Retinal pigment epithelial cell (primary cell): ENCODE measurements around the gene RGS1.

Source experiments
- DNase-seq: peaks from one replicate; pipeline ENCODE4 v3.0.0-alpha.2; 2010; ENCODE audit warnings: low read depth
- H3K4me3 ChIP-seq: 2 replicates; pipeline ENCODE4 v1.5.1; 2011; ENCODE audit warnings: mild to moderate bottlenecking, low read length, control low read depth, moderate library complexity
- CTCF ChIP-seq: conservative IDR thresholded peaks from 2 replicates; pipeline ENCODE4 v1.5.1; 2011; ENCODE audit warnings: low read depth, low read length, control low read depth, inconsistent platforms

RGS1 gene

GRCh38 chr1:192598589-192598988, 23.0 kb downstream of the RGS1 start:
- no peak overlapping the region for H3K4me3 ChIP-seq
- DNase-seq: no peak
- TF ChIP-seq CTCF: no peak

GRCh38 chr1:192600275-192600674, 24.7 kb downstream of the RGS1 start:
- no peak for TF ChIP-seq CTCF
- peak; percentile 51 for DNase-seq
- no peak overlapping the region for H3K4me3 ChIP-seq

GRCh38 chr1:192601143-192601542, 25.6 kb downstream of the RGS1 start:
- DNase-seq: no peak
- no peak overlapping the region for H3K4me3 ChIP-seq
- no peak for TF ChIP-seq CTCF

GRCh38 chr1:192601567-192601966, 26.0 kb downstream of the RGS1 start:
- no peak for TF ChIP-seq CTCF
- DNase-seq: no peak
- H3K4me3 ChIP-seq: no peak overlapping the region

GRCh38 chr1:192602757-192603156, 27.2 kb downstream of the RGS1 start:
- H3K4me3 ChIP-seq: no peak overlapping the region
- no peak for TF ChIP-seq CTCF
- no peak for DNase-seq

- DNase-seq: no peak
- no peak for TF ChIP-seq CTCF
- no peak overlapping the region for H3K4me3 ChIP-seq
Measured at GRCh38 chr1:192603218-192603787, 27.7 kb downstream of the RGS1 start.

- no peak overlapping the region for H3K4me3 ChIP-seq
- no peak for TF ChIP-seq CTCF
- peak; percentile 31 for DNase-seq
Measured at GRCh38 chr1:192604979-192605620, 29.5 kb downstream of the RGS1 start.
